DOHH2 (cell line): ENCODE measurements around the gene GCH1.

ENCODE experiments used
- H3F3A ChIP-seq: fragments of 200-600 bp; sonication (generic), shearing (Covaris generic); 2 replicates; pipeline ENCODE4 v1.6.0; 2016; ENCODE audit warnings: antibody characterized with exemption, mild to moderate bottlenecking; ENCODE audit not compliant: control insufficient read depth, insufficient read depth
- H3K27ac ChIP-seq: fragments of 200-600 bp; sonication (generic); 2 replicates; pipeline ENCODE4 v1.5.1; 2014; ENCODE audit warnings: low read depth, mild to moderate bottlenecking, low read length, moderate library complexity
- H3K27me3 ChIP-seq: fragments of 200-600 bp; sonication (generic); 2 replicates; pipeline ENCODE4 v1.6.1; 2014; ENCODE audit warnings: mild to moderate bottlenecking, low read length, mixed read lengths; ENCODE audit not compliant: control insufficient read depth
- H3K36me3 ChIP-seq: fragments of 200-600 bp; sonication (generic); 2 replicates; pipeline ENCODE4 v1.6.1; 2014; ENCODE audit warnings: mild to moderate bottlenecking, low read length, moderate library complexity, mixed read lengths; ENCODE audit not compliant: control insufficient read depth
- H3K4me1 ChIP-seq: fragments of 200-600 bp; sonication (generic); 2 replicates; pipeline ENCODE4 v1.6.1; 2014; ENCODE audit warnings: mild to moderate bottlenecking, low read length, mixed read lengths; ENCODE audit not compliant: control insufficient read depth
- H3K4me2 ChIP-seq: fragments of 200-600 bp; sonication (generic); 2 replicates; pipeline ENCODE4 v1.6.0; 2014; ENCODE audit warnings: mild to moderate bottlenecking, low read length, moderate library complexity
- H3K4me3 ChIP-seq: fragments of 200-600 bp; sonication (generic); 2 replicates; pipeline ENCODE4 v1.5.1; 2014; ENCODE audit warnings: mild to moderate bottlenecking, low read length, mixed read lengths
- H3K79me2 ChIP-seq: fragments of 200-600 bp; sonication (generic); 2 replicates; pipeline ENCODE4 v1.6.1; 2014; ENCODE audit warnings: mild to moderate bottlenecking, low read length, mixed read lengths; ENCODE audit not compliant: control insufficient read depth
- H3K9me2 ChIP-seq: fragments of 200-600 bp; sonication (generic); replicated peaks from 2 replicates; pipeline ENCODE4 v1.6.1; 2014; ENCODE audit warnings: mild to moderate bottlenecking, low read length, mixed read lengths; ENCODE audit not compliant: control insufficient read depth
- H3K9me3 ChIP-seq: fragments of 200-600 bp; sonication (generic); 2 replicates; pipeline ENCODE4 v1.6.1; 2014; ENCODE audit warnings: antibody characterized with exemption, low read length, mixed read lengths; ENCODE audit not compliant: control insufficient read depth, insufficient read depth
- H4K20me1 ChIP-seq: fragments of 200-600 bp; sonication (generic); 2 replicates; pipeline ENCODE4 v1.6.0; 2014; ENCODE audit warnings: low read depth, mild to moderate bottlenecking, antibody characterized with exemption, low read length, moderate library complexity; ENCODE audit not compliant: control insufficient read depth, insufficient read depth
- CTCF ChIP-seq: fragments of 200-600 bp; sonication (generic); IDR thresholded peaks from one replicate; pipeline ENCODE4 v1.5.1; 2014; ENCODE audit warnings: antibody characterized with exemption, mild to moderate bottlenecking, low read depth, low read length; ENCODE audit not compliant: poor library complexity, severe bottlenecking
- EZH2phosphoT487 ChIP-seq: fragments of 200-600 bp; sonication (generic); IDR thresholded peaks from 2 replicates; pipeline ENCODE4 v1.6.1; 2017; ENCODE audit warnings: borderline replicate concordance, mild to moderate bottlenecking, antibody characterized with exemption, low read length, moderate library complexity, mixed read lengths

The GCH1 gene

DNA sequence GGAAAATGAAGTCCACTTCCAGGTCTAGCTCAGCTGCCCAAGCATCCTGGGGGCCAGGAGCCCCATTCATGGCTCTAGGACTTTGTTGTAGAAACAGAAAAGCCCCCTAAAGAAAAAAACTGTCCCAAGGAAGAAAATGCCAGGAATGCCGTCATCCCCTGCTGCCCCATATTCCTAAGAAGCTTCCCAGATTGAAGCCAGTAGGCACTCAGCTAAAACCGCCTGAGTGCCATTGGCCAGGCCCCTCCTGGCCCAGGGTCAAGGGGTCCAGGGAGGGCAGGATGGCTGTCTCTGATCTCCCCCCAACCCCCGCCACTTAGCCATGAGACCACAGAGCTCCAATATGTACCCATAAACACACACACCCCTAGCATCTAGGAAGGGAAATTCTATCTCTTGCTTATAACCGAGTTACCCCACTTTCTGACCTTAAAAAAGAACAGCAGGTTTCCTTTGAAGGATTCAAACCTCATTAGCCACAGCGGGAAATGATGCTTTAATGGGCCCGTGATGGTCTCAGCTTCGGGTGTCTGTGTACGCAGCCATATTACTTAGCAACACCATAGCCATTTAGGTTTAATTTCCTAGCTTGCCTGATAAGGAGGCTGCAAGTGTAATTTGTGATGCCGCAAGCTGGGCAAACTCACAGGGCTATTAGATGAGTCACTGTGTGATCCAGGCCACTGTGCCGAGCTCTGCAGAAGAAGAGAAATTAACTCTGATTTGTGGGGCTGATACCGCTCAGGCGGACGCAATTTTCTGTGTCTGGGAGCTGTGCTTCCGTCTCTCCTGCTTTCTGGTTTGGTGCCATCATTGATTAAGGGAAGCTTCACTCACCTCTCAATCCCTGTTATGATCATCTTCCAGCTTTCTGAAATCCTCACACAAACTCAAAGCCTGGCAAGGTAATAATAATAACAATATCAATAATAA is 84.2 kb downstream of the GCH1 start:
- Histone ChIP-seq H3K9me2 (no peaks in the 10 kb centered on the region), H3F3A (no peaks in the 10 kb centered on the region), H3K27me3 (no peaks in the 10 kb centered on the region), H4K20me1 (no peaks in the 10 kb centered on the region), H3K4me1 (no peaks in the 10 kb centered on the region), H3K9me3 (no peaks in the 10 kb centered on the region), H3K4me3 (no peak overlapping the region), H3K4me2 (no peak overlapping the region), H3K27ac (no peak overlapping the region), H3K36me3 (no peaks in the 10 kb centered on the region), H3K79me2 (no peaks in the 10 kb centered on the region)
- TF ChIP-seq CTCF, result no peak

- Histone ChIP-seq H3K4me1 (no peaks in the 10 kb centered on the region), H3K79me2 (no peaks in the 10 kb centered on the region)
- no peak for TF ChIP-seq CTCF
- TF ChIP-seq EZH2phosphoT487, result no peak
Measured at GRCh38 chr14:54817506-54817905, 85.1 kb downstream of the GCH1 start.

GRCh38 chr14:54816450-54816849 is 86.2 kb downstream of the GCH1 start:
- Histone ChIP-seq H3K4me2 (no peak overlapping the region), H3K79me2 (no peaks in the 10 kb centered on the region), H4K20me1 (no peaks in the 10 kb centered on the region), H3K27me3 (no peaks in the 10 kb centered on the region), H3K9me2 (no peaks in the 10 kb centered on the region), H3K4me3 (no peak overlapping the region), H3K4me1 (no peaks in the 10 kb centered on the region), H3F3A (no peaks in the 10 kb centered on the region), H3K9me3 (no peaks in the 10 kb centered on the region), H3K36me3 (no peaks in the 10 kb centered on the region), H3K27ac (no peak overlapping the region)
- no peak for TF ChIP-seq EZH2phosphoT487
- TF ChIP-seq CTCF, result no peak

More at GRCh38 chr14:54817506-54817905, 85.1 kb downstream of the GCH1 start:
- Histone ChIP-seq H3K36me3 (no peaks in the 10 kb centered on the region), H3K27ac (no peak overlapping the region), H4K20me1 (no peaks in the 10 kb centered on the region), H3K27me3 (no peaks in the 10 kb centered on the region), H3K9me3 (no peaks in the 10 kb centered on the region), H3F3A (no peaks in the 10 kb centered on the region), H3K9me2 (no peaks in the 10 kb centered on the region), H3K4me2 (no peak overlapping the region), H3K4me3 (no peak overlapping the region)
